Stimulated activated naive CD8-positive, alpha-beta T cell treated with anti-CD3 and anti-CD28 coated beads, Interleukin-15, Interleukin-2, amounts not matched to agents 100 U/mL and 50 U/mL, for 24 hours (primary cell): ENCODE data around the gene PYHIN1.
A peak's percentile ranks its signal among the peaks of the same experiment; 100 is the strongest.

Experiments used
- ATAC-seq: fragments of 150-1000 bp; cut with Tn5 transposase; one replicate; pipeline ENCODE4 v1.10.0; 2021
- DNase-seq: peaks from one replicate; pipeline ENCODE4 v3.0.0; 2021

The PYHIN1 gene

GRCh38 chr1:158931055-158931737, at the start of gene PYHIN1:
PYHIN1 (plus strand) TSS chr1:158931552; CDS start chr1:158936911, 5,359 bp downstream.
- ATAC-seq: peak; percentile 49
- DNase-seq: no peak

- no peak for ATAC-seq
These were observed 37.7 kb upstream of the PYHIN1 start for GRCh38 chr1:158893654-158894053.

GRCh38 chr1:158898722-158899121, 32.6 kb upstream of the PYHIN1 start:
- ATAC-seq: no peak
- no peak for DNase-seq

More at GRCh38 chr1:158893654-158894053, 37.7 kb upstream of the PYHIN1 start:
- DNase-seq: no peak

- DNase-seq (no peak), ATAC-seq (no peak)
These were observed 29.7 kb upstream of the PYHIN1 start for GRCh38 chr1:158901623-158902022.

GRCh38 chr1:158916085-158916484, 15.3 kb upstream of the PYHIN1 start:
- DNase-seq (no peak), ATAC-seq (no peak)

- ATAC-seq (no peak), DNase-seq (no peak)
These were observed 6.7 kb upstream of the PYHIN1 start for GRCh38 chr1:158924677-158925076.

GRCh38 chr1:158930504-158930903, 848 bp upstream of the PYHIN1 start:
- peak; percentile 59 for ATAC-seq
- DNase-seq: peak; percentile 33

GRCh38 chr1:158932171-158932570, 819 bp downstream of the PYHIN1 start:
- ATAC-seq (peak; percentile 65), DNase-seq (no peak)

- ATAC-seq (no peak), DNase-seq (no peak)
These were observed 2.3 kb downstream of the PYHIN1 start for GRCh38 chr1:158933621-158934020.

- DNase-seq: no peak
- no peak for ATAC-seq
These were observed 7.8 kb downstream of the PYHIN1 start for GRCh38 chr1:158939180-158939579.

GRCh38 chr1:158941317-158941716, 10.0 kb downstream of the PYHIN1 start:
- no peak for DNase-seq

GRCh38 chr1:158942490-158942889, 11.1 kb downstream of the PYHIN1 start:
- no peak for ATAC-seq
- no peak for DNase-seq

More at GRCh38 chr1:158941317-158941716, 10.0 kb downstream of the PYHIN1 start:
- no peak for ATAC-seq

- no peak for ATAC-seq
- DNase-seq: no peak
These were observed 11.7 kb downstream of the PYHIN1 start for GRCh38 chr1:158943059-158943458.

- ATAC-seq (no peak), DNase-seq (no peak)
These were observed 13.7 kb downstream of the PYHIN1 start for GRCh38 chr1:158945061-158945460.

GRCh38 chr1:158946785-158947184, 15.4 kb downstream of the PYHIN1 start:
- DNase-seq: no peak

GRCh38 chr1:158951956-158952355, 20.6 kb downstream of the PYHIN1 start:
- no peak for DNase-seq
- no peak for ATAC-seq

More at GRCh38 chr1:158946785-158947184, 15.4 kb downstream of the PYHIN1 start:
- ATAC-seq: no peak

GRCh38 chr1:158952416-158952815, 21.1 kb downstream of the PYHIN1 start:
- ATAC-seq: no peak

GRCh38 chr1:158961178-158961577, 29.8 kb downstream of the PYHIN1 start:
- DNase-seq: no peak
- no peak for ATAC-seq

More at GRCh38 chr1:158952416-158952815, 21.1 kb downstream of the PYHIN1 start:
- no peak for DNase-seq

GRCh38 chr1:158962983-158963382, 31.6 kb downstream of the PYHIN1 start:
- no peak for ATAC-seq
- no peak for DNase-seq

- DNase-seq (no peak), ATAC-seq (peak; percentile 97)
These were observed 37.8 kb downstream of the PYHIN1 start for GRCh38 chr1:158969166-158969565.

- ATAC-seq (peak; percentile 70), DNase-seq (no peak)
These were observed 38.5 kb downstream of the PYHIN1 start for GRCh38 chr1:158969855-158970254.

GRCh38 chr1:158972841-158973240, 41.5 kb downstream of the PYHIN1 start:
- ATAC-seq (no peak), DNase-seq (no peak)

- ATAC-seq: no peak
These were observed 44.9 kb downstream of the PYHIN1 start for GRCh38 chr1:158976219-158976618.

GRCh38 chr1:158978730-158979129, 47.4 kb downstream of the PYHIN1 start:
- peak; percentile 68 for ATAC-seq
- DNase-seq: no peak

More at GRCh38 chr1:158976219-158976618, 44.9 kb downstream of the PYHIN1 start:
- DNase-seq: no peak
